SK-N-SH treated with all-trans-retinoic acid at 6 μM for 48 hours (cell line): ENCODE measurements around the gene SUPT16H.

Experiments
- ATAC-seq: fragments of 200-7000 bp; cut with Tn5 transposase; 3 replicates; pipeline ENCODE4 v1.9.1; 2020; ENCODE audit warnings: mild to moderate bottlenecking, moderate library complexity
- ARNTL ChIP-seq: fragments of 450-650 bp; formaldehyde crosslinking; IDR thresholded peaks from 2 replicates; pipeline ENCODE4 v1.5.0; 2020; ENCODE audit warnings: low read depth, mild to moderate bottlenecking, moderate library complexity, borderline replicate concordance
- BACH2 ChIP-seq: fragments of 250-450 bp; sonication (Bioruptor Pico); IDR thresholded peaks from 2 replicates; pipeline ENCODE4 v1.9.0; 2021; ENCODE audit warnings: mild to moderate bottlenecking, borderline replicate concordance
- CREB5 ChIP-seq: fragments of 250-450 bp; sonication (Bioruptor Pico); IDR thresholded peaks from 2 replicates; pipeline ENCODE4 v1.5.1; 2020; ENCODE audit warnings: low read depth, mild to moderate bottlenecking, moderate library complexity
- CSDC2 ChIP-seq: fragments of 250-450 bp; sonication (Bioruptor Pico); IDR thresholded peaks from 2 replicates; pipeline ENCODE4 v1.5.0; 2020; ENCODE audit warnings: mild to moderate bottlenecking, moderate library complexity
- CSRNP3 ChIP-seq: fragments of 250-450 bp; sonication (Bioruptor Pico); IDR thresholded peaks from 2 replicates; pipeline ENCODE4 v1.5.1; 2021; ENCODE audit warnings: mild to moderate bottlenecking, moderate library complexity
- ESRRG ChIP-seq: fragments of 250-450 bp; sonication (Bioruptor Pico); IDR thresholded peaks from 2 replicates; pipeline ENCODE4 v1.6.1; 2021; ENCODE audit warnings: mild to moderate bottlenecking
- GLIS3 ChIP-seq: fragments of 250-450 bp; sonication (Bioruptor Pico); IDR thresholded peaks from 2 replicates; pipeline ENCODE4 v1.5.0; 2020; ENCODE audit warnings: mild to moderate bottlenecking, moderate library complexity
- ISL1 ChIP-seq: fragments of 250-450 bp; sonication (Bioruptor Pico); IDR thresholded peaks from 2 replicates; pipeline ENCODE4 v2.1.2; 2022; ENCODE audit warnings: mild to moderate bottlenecking, moderate library complexity
- OSR1 ChIP-seq: fragments of 250-450 bp; sonication (Bioruptor Pico); IDR thresholded peaks from 2 replicates; pipeline ENCODE4 v1.8.0; 2022; ENCODE audit warnings: moderate library complexity, mild to moderate bottlenecking, inconsistent platforms
- POU6F1 ChIP-seq: fragments of 250-450 bp; sonication (Bioruptor Pico); IDR thresholded peaks from 2 replicates; pipeline ENCODE4 v1.8.0; 2021; ENCODE audit warnings: low read depth, mild to moderate bottlenecking, moderate library complexity, borderline replicate concordance
- PPARA ChIP-seq: fragments of 250-450 bp; sonication (Bioruptor Pico); IDR thresholded peaks from 2 replicates; pipeline ENCODE4 v1.5.0; 2020; ENCODE audit warnings: mild to moderate bottlenecking, borderline replicate concordance
- SNAI2 ChIP-seq: fragments of 250-450 bp; sonication (Bioruptor Pico); IDR thresholded peaks from 2 replicates; pipeline ENCODE4 v1.5.0; 2020; ENCODE audit warnings: mild to moderate bottlenecking, moderate library complexity
- TCF4 ChIP-seq: fragments of 250-450 bp; sonication (Bioruptor Pico); IDR thresholded peaks from 2 replicates; pipeline ENCODE4 v1.8.0; 2021; ENCODE audit warnings: mild to moderate bottlenecking, moderate library complexity, borderline replicate concordance
- TOX ChIP-seq: fragments of 250-450 bp; sonication (Bioruptor Pico); IDR thresholded peaks from 2 replicates; pipeline ENCODE4 v1.8.0; 2021; ENCODE audit warnings: mild to moderate bottlenecking, moderate library complexity, borderline replicate concordance
- TSHZ2 ChIP-seq: fragments of 250-450 bp; sonication (Bioruptor Pico); IDR thresholded peaks from 2 replicates; pipeline ENCODE4 v1.5.0; 2020; ENCODE audit warnings: mild to moderate bottlenecking, moderate library complexity
- ZC3H10 ChIP-seq: fragments of 250-450 bp; sonication (Bioruptor Pico); IDR thresholded peaks from 2 replicates; pipeline ENCODE4 v1.5.1; 2021; ENCODE audit warnings: mild to moderate bottlenecking, moderate library complexity
- ZFP3 ChIP-seq: fragments of 250-450 bp; sonication (Bioruptor Pico); IDR thresholded peaks from 2 replicates; pipeline ENCODE4 v1.5.0; 2020; ENCODE audit warnings: mild to moderate bottlenecking, moderate library complexity
- ZNF565 ChIP-seq: fragments of 450-650 bp; formaldehyde crosslinking; conservative IDR thresholded peaks from 2 replicates; pipeline ENCODE4 v1.5.0; 2020; ENCODE audit warnings: low read depth, mild to moderate bottlenecking, moderate library complexity
- ZNF70 ChIP-seq: fragments of 450-650 bp; formaldehyde crosslinking; IDR thresholded peaks from 2 replicates; pipeline ENCODE4 v1.5.0; 2020; ENCODE audit warnings: mild to moderate bottlenecking, moderate library complexity
- ZNF8 ChIP-seq: fragments of 450-650 bp; formaldehyde crosslinking; IDR thresholded peaks from 2 replicates; pipeline ENCODE4 v1.5.0; 2020; ENCODE audit warnings: mild to moderate bottlenecking, moderate library complexity

SUPT16H gene

GRCh38 chr14:21383848-21384493 lies at the start of gene SUPT16H:
Gene SUPT16H, minus strand, starts transcription at chr14:21384019. Its CDS starts 92 bp downstream, at chr14:21383927.
- TF ChIP-seq CSRNP3 (CRISPR knock-in tag) (no peak), ESRRG (CRISPR knock-in tag) (no peak)

GRCh38 chr14:21431126-21431525 lies 47.3 kb upstream of the SUPT16H start:
- no peak for ATAC-seq
- TF ChIP-seq TOX (CRISPR knock-in tag) (no peak), TCF4 (CRISPR knock-in tag) (no peak), ZC3H10 (CRISPR knock-in tag) (no peak), ZFP3 (CRISPR knock-in tag) (no peak), CSRNP3 (CRISPR knock-in tag) (no peak), ISL1 (CRISPR knock-in tag) (no peak), ZNF8 (CRISPR knock-in tag) (no peak), ZNF70 (CRISPR knock-in tag) (no peak), ZNF565 (no peak), CSDC2 (CRISPR knock-in tag) (no peak), ARNTL (CRISPR knock-in tag) (no peak), PPARA (CRISPR knock-in tag) (no peak), OSR1 (CRISPR knock-in tag) (no peak), BACH2 (CRISPR knock-in tag) (no peak), POU6F1 (no peak), TSHZ2 (CRISPR knock-in tag) (no peak)

More at GRCh38 chr14:21383848-21384493, at the start of gene SUPT16H:
- peak; percentile 94 for ATAC-seq

- no peak for ATAC-seq
- TF ChIP-seq CREB5 (CRISPR knock-in tag) (no peak), TCF4 (CRISPR knock-in tag) (no peak), ISL1 (CRISPR knock-in tag) (no peak), CSRNP3 (CRISPR knock-in tag) (no peak), PPARA (CRISPR knock-in tag) (no peak), SNAI2 (CRISPR knock-in tag) (no peak), ZC3H10 (CRISPR knock-in tag) (no peak), CSDC2 (CRISPR knock-in tag) (no peak), TOX (CRISPR knock-in tag) (no peak), OSR1 (CRISPR knock-in tag) (no peak), GLIS3 (CRISPR knock-in tag) (no peak), ZNF565 (no peak), ZNF8 (CRISPR knock-in tag) (no peak)
These were observed 45.1 kb upstream of the SUPT16H start for GRCh38 chr14:21428930-21429329.
